ENCODE measurements around the gene CLK3. TPM values are rescaled to one million over a fixed set of nuclear protein-coding genes. Genes with fewer than 3 reads are reported as not detected.

Gene CLK3
- total and polyA plus RNA-seq, 10 of the 15 experiments (the other 5 are each of a cell fraction or from before 2014, with no cell fraction given): 3.3 to 169 (median 66.2) TPM

DNA sequence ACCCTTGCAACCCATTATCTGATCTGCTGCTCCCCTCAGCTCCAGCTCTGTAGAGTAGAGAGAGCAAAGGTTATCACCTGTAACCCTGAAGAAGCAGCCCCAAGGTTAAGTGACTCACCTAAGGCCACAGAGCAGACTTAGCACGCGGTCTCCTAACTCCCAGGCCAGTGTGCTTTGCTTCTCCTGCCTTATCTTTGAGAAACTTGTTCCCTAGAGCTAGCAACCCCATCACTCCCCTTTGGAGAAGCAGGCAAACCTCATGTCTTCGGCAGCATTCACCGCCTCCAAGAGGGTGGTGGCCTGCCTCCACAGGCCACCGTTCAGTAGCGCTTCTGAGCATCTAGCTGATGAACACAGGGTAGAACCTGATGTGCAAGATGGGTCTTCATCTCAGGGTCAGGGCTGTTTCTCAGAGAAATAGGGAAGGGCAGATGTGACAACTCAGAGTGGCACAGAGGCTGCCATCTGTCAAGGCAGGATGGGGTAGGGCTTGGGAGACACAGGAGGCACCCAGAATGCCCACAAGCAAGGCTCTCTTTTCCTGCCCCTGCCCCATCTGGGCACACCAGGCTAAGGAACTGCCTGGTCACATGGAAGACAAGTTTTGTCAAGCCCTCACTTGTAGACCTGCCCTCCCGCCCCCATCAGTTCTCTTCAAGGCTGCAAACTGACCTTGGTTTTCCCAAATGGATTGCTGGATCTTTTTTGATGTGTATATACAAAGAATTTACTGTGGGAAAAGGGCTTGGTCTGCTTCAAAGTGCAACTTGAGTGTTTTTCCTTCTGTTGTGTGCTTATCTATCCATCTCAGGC lies 34.9 kb upstream of the CLK3 start:
- POLR2A ChIA-PET: interaction anchor here (0.6 kb wide), 1 partner anchor 99 kb away, joined by 3 read pairs; no protein-coding TSS in a partner anchor

DNA sequence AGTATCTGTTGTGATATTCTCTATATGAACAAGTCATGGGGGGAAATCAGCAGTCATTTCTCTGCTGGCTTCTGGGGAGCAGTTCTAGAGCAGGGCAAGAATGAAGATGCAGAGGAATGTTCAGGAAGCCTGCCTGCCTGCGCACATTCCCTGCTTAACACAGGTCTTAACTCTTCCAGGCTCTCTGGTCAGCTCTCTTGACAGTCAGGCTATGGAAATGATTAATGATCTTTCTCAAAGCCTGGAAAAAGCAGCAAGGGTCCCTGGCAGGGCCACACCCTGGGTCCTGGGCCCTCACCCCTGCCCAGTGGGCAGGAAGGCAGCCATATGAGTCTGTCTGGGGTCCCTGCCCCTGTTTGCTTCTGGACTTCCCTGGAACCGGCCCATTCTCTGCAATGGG lies 31.4 kb upstream of the CLK3 start:
- Histone ChIP-seq H3K4me3 (no peak overlapping the region), H3K4me2 (ENCODE audit: control insufficient read depth, insufficient read depth) (no peak overlapping the region), H3K27ac (ENCODE audit: control insufficient read depth, insufficient read depth) (no peak overlapping the region), H4K20me1 (ENCODE audit: control insufficient read depth, insufficient read depth) (no peaks in the 10 kb centered on the region), H3K79me2 (ENCODE audit: control insufficient read depth, insufficient read depth, low read length) (no peaks in the 10 kb centered on the region; the same call in 1 of the 2 replicates), H2AFZ (ENCODE audit: control insufficient read depth, low read depth, low read length) (no peak overlapping the region), H3K9me3 (replicated peaks; ENCODE audit: control insufficient read depth, insufficient read depth, low read length) (no peaks in the 10 kb centered on the region), H3K9ac (ENCODE audit: control insufficient read depth, insufficient read depth, low read length) (no peak overlapping the region), H3K36me3 (ENCODE audit: control insufficient read depth in 2 of 2, insufficient read depth in 2 of 2, low read length in 1 of 2) (peaks cover 29 to 45% of the 10 kb centered on the region in 2 experiments), H3K27me3 (replicated peaks in 1 of 2; ENCODE audit: control insufficient read depth in 2 of 2, insufficient read depth in 2 of 2, low read length in 1 of 2) (no peaks in the 10 kb centered on the region), H3K4me1 (ENCODE audit: control insufficient read depth, insufficient read depth, low read length) (no peaks in the 10 kb centered on the region)
- in situ Hi-C loops (cut with MboI) (no loop called here), intact Hi-C loops (cut with micrococcal nuclease; ENCODE audit: unreplicated experiment) (no loop called here)
- SMC1A ChIA-PET (ENCODE audit: uncharacterized antibody, unreplicated experiment): no interaction called here
- CTCF ChIA-PET: no interaction called here
- no TSS peak for BruUV-seq (replicated peaks)
- ATAC-seq: no peak
- no peak for DNase-seq (ENCODE audit: low read depth, low spot score)
- FAIRE-seq: no peak
- POLR2A ChIA-PET: interaction anchor here (1.0 kb wide), 1 partner anchor 38 kb away, joined by 3 read pairs; no protein-coding TSS in a partner anchor
- no peak for TF ChIP-seq NBN (IDR thresholded peaks at IDR 0.05)
- TF ChIP-seq SP1 (IDR thresholded peaks at IDR 0.05; ENCODE audit: low read depth, low read length): no peak
- TF ChIP-seq, protein P1, sequence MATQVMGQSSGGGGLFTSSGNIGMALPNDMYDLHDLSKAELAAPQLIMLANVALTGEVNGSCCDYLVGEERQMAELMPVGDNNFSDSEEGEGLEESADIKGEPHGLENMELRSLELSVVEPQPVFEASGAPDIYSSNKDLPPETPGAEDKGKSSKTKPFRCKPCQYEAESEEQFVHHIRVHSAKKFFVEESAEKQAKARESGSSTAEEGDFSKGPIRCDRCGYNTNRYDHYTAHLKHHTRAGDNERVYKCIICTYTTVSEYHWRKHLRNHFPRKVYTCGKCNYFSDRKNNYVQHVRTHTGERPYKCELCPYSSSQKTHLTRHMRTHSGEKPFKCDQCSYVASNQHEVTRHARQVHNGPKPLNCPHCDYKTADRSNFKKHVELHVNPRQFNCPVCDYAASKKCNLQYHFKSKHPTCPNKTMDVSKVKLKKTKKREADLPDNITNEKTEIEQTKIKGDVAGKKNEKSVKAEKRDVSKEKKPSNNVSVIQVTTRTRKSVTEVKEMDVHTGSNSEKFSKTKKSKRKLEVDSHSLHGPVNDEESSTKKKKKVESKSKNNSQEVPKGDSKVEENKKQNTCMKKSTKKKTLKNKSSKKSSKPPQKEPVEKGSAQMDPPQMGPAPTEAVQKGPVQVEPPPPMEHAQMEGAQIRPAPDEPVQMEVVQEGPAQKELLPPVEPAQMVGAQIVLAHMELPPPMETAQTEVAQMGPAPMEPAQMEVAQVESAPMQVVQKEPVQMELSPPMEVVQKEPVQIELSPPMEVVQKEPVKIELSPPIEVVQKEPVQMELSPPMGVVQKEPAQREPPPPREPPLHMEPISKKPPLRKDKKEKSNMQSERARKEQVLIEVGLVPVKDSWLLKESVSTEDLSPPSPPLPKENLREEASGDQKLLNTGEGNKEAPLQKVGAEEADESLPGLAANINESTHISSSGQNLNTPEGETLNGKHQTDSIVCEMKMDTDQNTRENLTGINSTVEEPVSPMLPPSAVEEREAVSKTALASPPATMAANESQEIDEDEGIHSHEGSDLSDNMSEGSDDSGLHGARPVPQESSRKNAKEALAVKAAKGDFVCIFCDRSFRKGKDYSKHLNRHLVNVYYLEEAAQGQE (IDR thresholded peaks at IDR 0.05; ENCODE audit: low read depth, low read length): no peak
- TF ChIP-seq SREBF1 (IDR thresholded peaks at IDR 0.05; ENCODE audit: low read length): no peak
- TF ChIP-seq ZBED1 (IDR thresholded peaks at IDR 0.05; ENCODE audit: borderline replicate concordance): no peak
- no peak for TF ChIP-seq CHD4 (IDR thresholded peaks at IDR 0.05)
- no peak for TF ChIP-seq PAX8 (IDR thresholded peaks at IDR 0.05)
- TF ChIP-seq EED (IDR thresholded peaks at IDR 0.05; ENCODE audit: low read depth): no peak
- no peak for TF ChIP-seq BACH1 (IDR thresholded peaks at IDR 0.05; ENCODE audit: borderline replicate concordance)
- TF ChIP-seq NR2C1 (IDR thresholded peaks at IDR 0.05): no peak
- no peak for TF ChIP-seq IKZF1 (conservative IDR thresholded peaks at IDR 0.05)
- TF ChIP-seq RAD51 (IDR thresholded peaks at IDR 0.05): no peak
- RAD21 ChIA-PET (ENCODE audit: unreplicated experiment): no interaction called here
- 100% methylated on average over 2 of the region's 2 CpGs for WGBS (ENCODE audit: insufficient coverage, insufficient replicate concordance, low lambda C conversion rate, missing lambda C conversion rate)

More for the DNA sequence above, 34.9 kb upstream of the CLK3 start:
- SMC1A ChIA-PET (ENCODE audit: uncharacterized antibody, unreplicated experiment): interaction anchor here (1.0 kb wide), 2 partner anchors 13 to 40 kb away, joined by 3 read pairs; partner anchors contain the start of gene ARID3B
- no peak overlapping the region for H3K4me3 ChIP-seq
- RAD21 ChIA-PET (ENCODE audit: unreplicated experiment): no interaction called here
- peaks cover 28 to 36% of the 10 kb centered on the region in 2 experiments for H3K36me3 ChIP-seq (ENCODE audit: control insufficient read depth in 2 of 2, insufficient read depth in 2 of 2, low read length in 1 of 2)
- DNase-seq (ENCODE audit: low read depth, low spot score) (no peak), ATAC-seq (no peak), FAIRE-seq (no peak)
- CTCF ChIA-PET: no interaction called here
- no peak overlapping the region for H2AFZ ChIP-seq (ENCODE audit: control insufficient read depth, low read depth, low read length)
- 97% methylated on average over 7 of the region's 7 CpGs for WGBS (ENCODE audit: insufficient coverage, insufficient replicate concordance, low lambda C conversion rate, missing lambda C conversion rate)
- in situ Hi-C loops (cut with MboI) (no loop called here), intact Hi-C loops (cut with micrococcal nuclease; ENCODE audit: unreplicated experiment) (no loop called here)
- no peak for TF ChIP-seq GATAD2B (conservative IDR thresholded peaks at IDR 0.05; ENCODE audit: low read depth)
- peak; percentile 56; the same call in 1 of the 2 replicates for TF ChIP-seq POLR2AphosphoS5 (IDR thresholded peaks at IDR 0.05; ENCODE audit: low read length)
- TF ChIP-seq POLR2A (IDR thresholded peaks at IDR 0.05; ENCODE audit: low read depth, low read length): peak; percentile 52; the same call in 1 of the 2 replicates
- no peaks in the 10 kb centered on the region for H3K9me3 ChIP-seq (replicated peaks; ENCODE audit: control insufficient read depth, insufficient read depth, low read length)
- no peak overlapping the region; the same call in 1 of the 2 replicates for H3K27ac ChIP-seq (ENCODE audit: control insufficient read depth, insufficient read depth)
- no TSS peak for BruUV-seq (replicated peaks)
- no peaks in the 10 kb centered on the region for H3K4me1 ChIP-seq (ENCODE audit: control insufficient read depth, insufficient read depth, low read length)
- H3K27me3 ChIP-seq (replicated peaks in 1 of 2; ENCODE audit: control insufficient read depth in 2 of 2, insufficient read depth in 2 of 2, low read length in 1 of 2): no peaks in the 10 kb centered on the region
- no peaks in the 10 kb centered on the region; the same call in 1 of the 2 replicates for H3K79me2 ChIP-seq (ENCODE audit: control insufficient read depth, insufficient read depth, low read length)
- no peak overlapping the region for H3K9ac ChIP-seq (ENCODE audit: control insufficient read depth, insufficient read depth, low read length)
- no peak overlapping the region for H3K4me2 ChIP-seq (ENCODE audit: control insufficient read depth, insufficient read depth)
- H4K20me1 ChIP-seq (ENCODE audit: control insufficient read depth, insufficient read depth): peaks cover 3% of the 10 kb centered on the region; the same call in 1 of the 2 replicates
